K562 (cell line): Measurements from ENCODE around the gene ZNF362. TPM values are rescaled to one million over a fixed set of nuclear protein-coding genes. Genes with fewer than 3 reads are reported as not detected.

Experiments
- ATAC-seq: fragments of 200-7000 bp; cut with Tn5 transposase; 3 replicates; pipeline ENCODE4 v1.9.1; 2020; ENCODE audit warnings: moderate library complexity
- BruUV-seq: library from RNA; stranded (reverse); fragments of 400-500 nt; replicated peaks from 2 replicates; lab custom pipeline; 2021; lab: Mats Ljungman, UMichigan
- CTCF ChIA-PET: fragments of 300-600 bp; formaldehyde crosslinking; extraction: SDS; loops from one replicate; lab custom pipeline; 2021; ENCODE audit warnings: low intra/inter-chr PET ratio; lab: Yijun Ruan, JAX
- POLR2A ChIA-PET: fragments of 300-600, 350-650 bp; sonication (Branson Sonifier 250); formaldehyde crosslinking; extraction: SDS; loops from one replicate; lab custom pipeline; 2021; ENCODE audit warnings: antibody characterized with exemption, inconsistent platforms; lab: Yijun Ruan, JAX
- DNase-seq, 4 experiments: peaks; one replicate each; pipeline versions ENCODE4 v3.0.0 to v3.0.0-alpha.2; 2011 to 2018; ENCODE audit warnings: low spot score in 3 of 4, mixed read lengths in 3 of 4; ENCODE audit errors: extremely low read depth in 1 of 4
- FAIRE-seq: peaks from 2 replicates; lab custom pipeline; 2011; peaks lifted over from hg19 to GRCh38; lab: Jason Lieb, UNC
- H2AFZ ChIP-seq: 2 replicates; pipeline ENCODE4 v1.6.0; 2011; ENCODE audit warnings: low read depth, low read length, control low read depth, inconsistent platforms
- H3K27ac ChIP-seq: fragments of 200-600 bp; 3 replicates; pipeline ENCODE4 v1.8.0; 2011; ENCODE audit warnings: low read depth, mild to moderate bottlenecking, control low read depth, inconsistent platforms, low read length, moderate library complexity, mixed read lengths; ENCODE audit errors: extremely low read depth
- H3K27me3 ChIP-seq, 2 experiments: fragments of 300-600 bp in 1 of 2; 2 replicates in 1 of 2; 3 replicates in 1 of 2; pipeline versions ENCODE4 v1.6.0 to v1.8.0; 2011; ENCODE audit warnings: inconsistent platforms in 2 of 2, low read length in 2 of 2, mild to moderate bottlenecking in 1 of 2, mixed read lengths in 1 of 2, moderate library complexity in 1 of 2; ENCODE audit not compliant: control insufficient read depth in 2 of 2, insufficient read depth in 2 of 2
- H3K36me3 ChIP-seq: fragments of 300-600 bp; 3 replicates; pipeline ENCODE4 v1.8.0; 2011; ENCODE audit warnings: mild to moderate bottlenecking, low read length, inconsistent platforms; ENCODE audit not compliant: control insufficient read depth, insufficient read depth
- H3K4me1 ChIP-seq, 2 experiments: fragments of 200-600 bp in 1 of 2; replicated peaks in 1 of 2; 2 replicates in 1 of 2; 3 replicates in 1 of 2; pipeline versions ENCODE4 v1.5.1 to v1.8.0; 2011; ENCODE audit warnings: inconsistent platforms in 2 of 2, low read length in 2 of 2, mild to moderate bottlenecking in 1 of 2, mixed read lengths in 1 of 2, moderate library complexity in 1 of 2; ENCODE audit not compliant: control insufficient read depth in 2 of 2, insufficient read depth in 2 of 2
- H3K4me2 ChIP-seq: 2 replicates; pipeline ENCODE4 v1.6.1; 2011; ENCODE audit warnings: low read length, control low read depth, inconsistent platforms, mixed read lengths; ENCODE audit not compliant: insufficient read depth
- H3K4me3 ChIP-seq: fragments of 200-600 bp; sonication (generic), shearing (Covaris generic); 2 replicates; pipeline ENCODE4 v1.5.1; 2016; ENCODE audit warnings: control low read depth, inconsistent platforms
- H3K79me2 ChIP-seq: fragments of 200-600 bp; 3 replicates; pipeline ENCODE4 v1.8.0; 2011; ENCODE audit warnings: low read length, inconsistent platforms; ENCODE audit not compliant: control insufficient read depth, insufficient read depth
- H3K9ac ChIP-seq, 2 experiments: 2 replicates each; pipeline versions ENCODE4 v1.6.0 to v1.6.1; 2011; ENCODE audit warnings: low read depth in 2 of 2, low read length in 2 of 2, control low read depth in 1 of 2, inconsistent platforms in 1 of 2, mild to moderate bottlenecking in 1 of 2, mixed read lengths in 1 of 2; ENCODE audit not compliant: insufficient read depth in 1 of 2
- H3K9me1 ChIP-seq: one replicate; pipeline ENCODE4 v1.6.0; 2011; ENCODE audit warnings: inconsistent platforms, mild to moderate bottlenecking, low read length, moderate library complexity; ENCODE audit not compliant: control insufficient read depth, insufficient read depth
- H3K9me3 ChIP-seq: replicated peaks from 2 replicates; pipeline ENCODE4 v1.5.1; 2011; ENCODE audit warnings: low read depth, low read length, inconsistent platforms; ENCODE audit not compliant: control insufficient read depth, insufficient read depth
- H4K20me1 ChIP-seq: replicated peaks from 2 replicates; pipeline ENCODE4 v1.6.1; 2011; ENCODE audit warnings: low read length, inconsistent platforms, mixed read lengths; ENCODE audit not compliant: control insufficient read depth, insufficient read depth
- ADNP ChIP-seq: fragments of 200-800 bp; sonication (Bioruptor generic); IDR thresholded peaks from 2 replicates; pipeline ENCODE4 v1.6.1; 2016; ENCODE audit warnings: missing genetic modification characterization, missing compliant biosample characterization
- BCOR ChIP-seq: fragments of 450-650 bp; IDR thresholded peaks from 2 replicates; pipeline ENCODE4 v1.6.1; 2016
- CHD4 ChIP-seq: fragments of 200-600 bp; sonication (generic); IDR thresholded peaks from 3 replicates; pipeline ENCODE4 v1.6.1; 2012; ENCODE audit warnings: low read depth, mild to moderate bottlenecking, mixed read lengths, low read length, inconsistent platforms; ENCODE audit not compliant: insufficient read depth, insufficient replicate concordance, poor library complexity, severe bottlenecking
- CREB1 ChIP-seq, 2 experiments: sonication (generic) in 1 of 2; formaldehyde crosslinking in 1 of 2; IDR thresholded peaks; 2 replicates each; pipeline versions ENCODE4 v1.6.1 to v1.8.0; 2012 to 2022; ENCODE audit warnings: inconsistent platforms in 1 of 2, mild to moderate bottlenecking in 1 of 2, missing genetic modification reagents in 1 of 2, moderate library complexity in 1 of 2
- EZH2 ChIP-seq: IDR thresholded peaks from 2 replicates; pipeline ENCODE4 v1.6.1; 2012; ENCODE audit warnings: low read depth, mild to moderate bottlenecking, inconsistent platforms, low read length, borderline replicate concordance
- KDM1A ChIP-seq, 2 experiments: fragments of 450-650 bp; IDR thresholded peaks; 2 replicates each; pipeline ENCODE4 v1.6.1; 2016; ENCODE audit warnings: mild to moderate bottlenecking in 2 of 2
- MAFK ChIP-seq: IDR thresholded peaks from 2 replicates; pipeline ENCODE4 v1.6.1; 2011; ENCODE audit warnings: low read length, improper control_type of control experiment
- RBM25 ChIP-seq: fragments of 200-400 bp; formaldehyde crosslinking; IDR thresholded peaks from 2 replicates; pipeline ENCODE4 v1.6.1; 2018; ENCODE audit warnings: low read length, low read depth, moderate library complexity; ENCODE audit not compliant: severe bottlenecking
- RCOR1 ChIP-seq, 2 experiments: IDR thresholded peaks; 2 replicates each; pipeline ENCODE4 v1.6.1; 2012; ENCODE audit warnings: low read depth in 2 of 2, low read length in 2 of 2, borderline replicate concordance in 1 of 2, improper control_type of control experiment in 1 of 2
- SIN3B ChIP-seq: fragments of 450-650 bp; IDR thresholded peaks from 2 replicates; pipeline ENCODE4 v1.6.1; 2017; ENCODE audit warnings: low read depth, mild to moderate bottlenecking, moderate library complexity
- ZFP36 ChIP-seq: fragments of 150-350 bp; IDR thresholded peaks from 2 replicates; pipeline ENCODE4 v1.6.1; 2018; ENCODE audit warnings: low read length, low read depth; ENCODE audit not compliant: partially characterized antibody
- ZNF3 ChIP-seq: fragments of 250-450 bp; sonication (Bioruptor Pico); IDR thresholded peaks from 2 replicates; pipeline ENCODE4 v1.5.0; 2021; ENCODE audit warnings: mild to moderate bottlenecking, moderate library complexity
- WGBS: fragments of 100-300 bp; shearing (Covaris generic); methylation state at CpG from one replicate; pipeline ENCODE4 v1.1.6; 2016; ENCODE audit warnings: low coverage, mixed read lengths; ENCODE audit not compliant: insufficient coverage; ENCODE audit errors: missing lambda C conversion rate; 5-methylcytosine and 5-hydroxymethylcytosine counted together
- in situ Hi-C: fragments of 300-500 bp; cut with MboI; formaldehyde crosslinking; loops from 4 replicates; pipeline ENCODE4 v1.15.0; 2018; ENCODE audit warnings: inconsistent platforms, mixed read lengths
- intact Hi-C: fragments of 100-400 bp; cut with micrococcal nuclease; formaldehyde crosslinking; loops from 2 replicates; pipeline ENCODE4 v1.14.2; 2022
- polyA plus RNA-seq, 8 experiments: library from polyadenylated mRNA; depleted of rRNA in 4 of 8; stranded (reverse) in 5 of 8; unstranded in 3 of 8; fragments of >200 nt; fragmentation: Nextera tagmentation in 2 of 8; fragmentation: Illumina TruSeq in 1 of 8; extraction: Ambion mirVana in 2 of 8; extraction: Trizol in 1 of 8; gene quantifications; 2 replicates each; pipeline versions ENCODE4 v1.2.1 to v1.2.3, GENCODE V29; 2011 to 2014; ENCODE audit warnings: inconsistent platforms in 1 of 8, missing spikeins in 1 of 8
- total RNA-seq, 7 experiments: library from RNA; depleted of rRNA in 6 of 7; stranded (reverse); fragments of >200 nt in 6 of 7; fragmentation: Illumina TruSeq in 2 of 7; extraction: Trizol in 2 of 7; gene quantifications; 2 replicates each; pipeline versions ENCODE4 v1.2.1 to v1.2.3, GENCODE V29; 2011 to 2021; ENCODE audit warnings: low replicate concordance in 1 of 7

Gene ZNF362
- total and polyA plus RNA-seq, 9 of the 15 experiments (the other 6 are each of a cell fraction or from before 2014, with no cell fraction given) = 0.01 to 1.1 (median 0.35) TPM; not detected in 1

DNA sequence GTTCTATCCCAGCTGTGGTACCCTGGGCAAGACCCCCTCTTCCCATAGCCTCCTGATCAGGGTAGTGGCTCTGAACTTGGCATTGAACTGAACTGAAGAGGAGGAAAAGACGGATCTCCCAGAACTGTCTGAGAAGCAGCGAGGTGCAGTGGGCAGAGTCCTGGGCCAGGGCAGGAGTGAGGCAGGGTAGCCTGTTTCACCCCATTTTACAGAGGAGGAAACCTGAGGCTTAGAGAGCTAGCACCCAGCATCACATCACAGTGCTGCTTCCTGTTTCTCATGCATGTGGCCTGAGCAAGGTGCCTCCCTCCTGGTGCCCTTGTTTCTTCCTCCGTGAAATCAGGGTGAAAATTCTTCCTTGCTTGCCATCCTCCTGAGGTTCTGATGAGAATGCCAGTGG lies 17.1 kb downstream of the ZNF362 start:
- in situ Hi-C loops = no loop called here
- H3K27ac ChIP-seq = no peak overlapping the region
- FAIRE-seq = no peak
- BruUV-seq = no TSS peak
- H3K27me3 ChIP-seq = peaks cover 4 to 49% of the 10 kb centered on the region in 2 experiments
- DNase-seq = no peak
- no peak overlapping the region for H2AFZ ChIP-seq
- no peak for ATAC-seq
- H3K79me2 ChIP-seq = no peaks in the 10 kb centered on the region
- 0% methylated on average over 3 of the region's 3 CpGs for WGBS
- no peak overlapping the region for H3K9ac ChIP-seq
- no peak overlapping the region for H3K4me2 ChIP-seq
- H3K36me3 ChIP-seq = no peaks in the 10 kb centered on the region
- peaks cover 6% of the 10 kb centered on the region; the same call in 1 of the 2 replicates for H4K20me1 ChIP-seq
- intact Hi-C loops = no loop called here
- H3K4me1 ChIP-seq = peaks cover 3 to 11% of the 10 kb centered on the region in 2 experiments; a peak in 4 of 5 replicates
- no peak overlapping the region for H3K4me3 ChIP-seq
- H3K9me1 ChIP-seq = no peaks in the 10 kb centered on the region
- CTCF ChIA-PET = no interaction called here
- H3K9me3 ChIP-seq = no peaks in the 10 kb centered on the region
- POLR2A ChIA-PET = no interaction called here
- TF ChIP-seq RCOR1 (IDR thresholded peaks at IDR 0.05; ENCODE audit: borderline replicate concordance in 1 of 2, low read depth in 2 of 2, low read length in 2 of 2) = no peak
- peak; percentile 50 for TF ChIP-seq RBM25
- TF ChIP-seq SIN3B = no peak
- TF ChIP-seq EZH2 = no peak
- no peak for TF ChIP-seq ADNP
- TF ChIP-seq CREB1 (IDR thresholded peaks at IDR 0.05) = no peak
- TF ChIP-seq CREB1 (CRISPR knock-in tag; IDR thresholded peaks at IDR 0.05) = no peak

DNA sequence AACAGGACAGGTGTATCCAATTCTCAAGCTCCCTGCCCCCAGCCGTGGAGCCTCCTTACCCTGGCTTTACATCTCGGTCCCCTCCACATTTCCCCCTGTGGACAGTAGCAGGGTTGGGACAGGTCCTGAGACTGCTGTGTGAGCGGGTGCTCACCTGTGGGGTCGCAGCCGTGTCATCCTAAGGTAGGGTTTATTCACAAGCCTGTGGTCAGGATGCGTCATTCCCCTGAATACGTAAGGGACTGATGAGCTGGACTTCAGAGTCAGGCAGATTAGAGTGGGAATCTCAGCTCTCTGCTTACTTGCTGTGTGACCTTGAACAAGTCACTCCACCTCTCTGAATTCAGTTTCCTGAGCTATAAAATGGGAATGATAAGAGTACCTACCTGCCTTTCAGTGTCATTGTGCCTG lies 17.7 kb downstream of the ZNF362 start:
- Histone ChIP-seq H2AFZ (no peak overlapping the region), H3K9me1 (no peaks in the 10 kb centered on the region), H3K9me3 (no peaks in the 10 kb centered on the region), H3K9ac (no peak overlapping the region), H3K4me2 (no peak overlapping the region), H3K27me3 (peaks cover 4 to 49% of the 10 kb centered on the region in 2 experiments), H3K4me3 (no peak overlapping the region), H3K27ac (no peak overlapping the region), H3K4me1 (peaks cover 3 to 11% of the 10 kb centered on the region in 2 experiments; a peak in 4 of 5 replicates), H3K36me3 (no peaks in the 10 kb centered on the region), H4K20me1 (peaks cover 4% of the 10 kb centered on the region; the same call in 1 of the 2 replicates), H3K79me2 (no peaks in the 10 kb centered on the region)
- TF ChIP-seq ZFP36 = peak; percentile 75
- peak; percentile 79 for TF ChIP-seq BCOR
- peak; percentile 86 for TF ChIP-seq RBM25
- no peak for TF ChIP-seq ZNF3
- peak; percentile 77 for TF ChIP-seq CHD4
- TF ChIP-seq KDM1A (IDR thresholded peaks at IDR 0.05) = peak in 1 of 2 experiments; percentile 28; a peak in 1 of 4 replicates
- TF ChIP-seq MAFK = no peak
- intact Hi-C loops = no loop called here
- DNase-seq (no peak), ATAC-seq (no peak), FAIRE-seq (peak; percentile 44)
- WGBS = 6% methylated on average over 7 of the region's 7 CpGs
- POLR2A ChIA-PET = no interaction called here
- no TSS peak for BruUV-seq
- in situ Hi-C loops = no loop called here
- CTCF ChIA-PET = no interaction called here
